Panc1 (cell line): ENCODE data around the gene DLGAP5.

Experiments used
- CTCF ChIP-seq: fragments of 450-650 bp; IDR thresholded peaks from 2 replicates; pipeline ENCODE4 v1.5.1; 2017; ENCODE audit warnings: mild to moderate bottlenecking
- POLR2AphosphoS5 ChIP-seq: IDR thresholded peaks from 2 replicates; pipeline ENCODE4 v1.6.1; 2012; ENCODE audit warnings: mild to moderate bottlenecking, low read depth, low read length, moderate library complexity

GRCh38 chr14:55151601-55152000 is 39.8 kb downstream of the DLGAP5 start:
- TF ChIP-seq POLR2AphosphoS5 = no peak
- TF ChIP-seq CTCF = no peak
